Kidney epithelial cell (primary cell): Measurements from ENCODE around the gene FLCN. TPM values are rescaled to one million over a fixed set of nuclear protein-coding genes. Genes with fewer than 3 reads are reported as not detected.

Experiments used
- DNase-seq: peaks from one replicate; pipeline ENCODE4 v3.0.0-alpha.2; 2010; ENCODE audit warnings: low read depth
- H3K27me3 ChIP-seq: 2 replicates; pipeline ENCODE4 v1.6.0; 2011; ENCODE audit warnings: low read length; ENCODE audit not compliant: control insufficient read depth, insufficient read depth
- H3K36me3 ChIP-seq: 2 replicates; pipeline ENCODE4 v1.5.1; 2011; ENCODE audit warnings: low read length; ENCODE audit not compliant: control insufficient read depth, insufficient read depth
- H3K4me3 ChIP-seq: 2 replicates; pipeline ENCODE4 v1.5.1; 2011; ENCODE audit warnings: low read depth, mild to moderate bottlenecking, control low read depth, low read length
- CTCF ChIP-seq: IDR thresholded peaks from 2 replicates; pipeline ENCODE4 v1.5.1; 2011; ENCODE audit warnings: mild to moderate bottlenecking, moderate library complexity, low read length, control low read depth, inconsistent platforms; ENCODE audit not compliant: insufficient read depth, poor library complexity, severe bottlenecking
- total RNA-seq: library from RNA; depleted of rRNA; stranded (reverse); fragments of >200 nt; gene quantifications from 2 replicates; pipeline ENCODE4 v1.2.3, GENCODE V29; 2015

The FLCN gene
- total RNA-seq, 1 donor from 2014 or later = 61.0 TPM

- no peak for DNase-seq
- H3K4me3 ChIP-seq = no peak overlapping the region
- H3K27me3 ChIP-seq = no peaks in the 10 kb centered on the region
- peaks cover 6% of the 10 kb centered on the region for H3K36me3 ChIP-seq
- TF ChIP-seq CTCF = no peak
Observed at GRCh38 chr17:17231621-17232302, 5.2 kb downstream of the FLCN start.

- Histone ChIP-seq H3K27me3 (no peaks in the 10 kb centered on the region), H3K4me3 (no peak overlapping the region), H3K36me3 (peaks cover 9% of the 10 kb centered on the region)
- DNase-seq = no peak
- TF ChIP-seq CTCF = no peak
Observed at GRCh38 chr17:17229416-17230384, 7.3 kb downstream of the FLCN start.

- no peak for TF ChIP-seq CTCF
- Histone ChIP-seq H3K27me3 (no peaks in the 10 kb centered on the region), H3K4me3 (no peak overlapping the region), H3K36me3 (peaks cover 9% of the 10 kb centered on the region)
- DNase-seq = no peak
Observed at GRCh38 chr17:17228521-17229279, 8.3 kb downstream of the FLCN start.

GRCh38 chr17:17227608-17228520 lies 9.1 kb downstream of the FLCN start:
- no peak for TF ChIP-seq CTCF
- H3K36me3 ChIP-seq = peaks cover 9% of the 10 kb centered on the region

More at GRCh38 chr17:17227608-17228520, 9.1 kb downstream of the FLCN start:
- no peaks in the 10 kb centered on the region for H3K27me3 ChIP-seq
- no peak for DNase-seq
- no peak overlapping the region for H3K4me3 ChIP-seq
